HT-29 (cell line): ENCODE results near the gene HSD17B12. TPM values are rescaled to one million over a fixed set of nuclear protein-coding genes. Genes with fewer than 3 reads are reported as not detected.

Source experiments
- DNase-seq: peaks from one replicate; pipeline ENCODE4 v3.0.0-alpha.2; 2015; ENCODE audit warnings: low spot score
- total RNA-seq: library from RNA; depleted of rRNA; stranded (reverse); fragments of >200 nt; shearing (Covaris generic); gene quantifications from 2 replicates; pipeline ENCODE4 v1.2.3, GENCODE V29; 2014

Gene HSD17B12
- total RNA-seq, 1 experiment from 2014 or later, result 119 TPM

DNA sequence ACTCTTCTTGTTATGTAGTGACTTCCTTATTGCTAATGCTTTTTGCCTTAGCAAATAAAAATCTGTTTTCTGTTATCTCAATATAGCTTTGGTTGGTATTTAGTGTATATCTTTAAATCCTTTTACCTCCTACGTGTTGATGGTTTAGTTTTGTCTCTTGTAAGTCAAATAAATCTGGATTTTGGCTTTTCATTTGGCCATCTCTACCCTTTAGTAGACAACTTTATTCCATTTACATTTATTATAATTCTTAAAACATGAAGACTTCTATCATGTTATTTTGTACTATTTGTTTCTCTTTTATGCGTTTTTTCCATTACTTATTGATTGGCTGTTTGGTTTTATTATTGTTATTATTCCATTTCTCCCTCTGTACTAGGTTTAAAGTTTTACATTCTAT lies 180.6 kb downstream of the HSD17B12 start:
- DNase-seq, result no peak

DNA sequence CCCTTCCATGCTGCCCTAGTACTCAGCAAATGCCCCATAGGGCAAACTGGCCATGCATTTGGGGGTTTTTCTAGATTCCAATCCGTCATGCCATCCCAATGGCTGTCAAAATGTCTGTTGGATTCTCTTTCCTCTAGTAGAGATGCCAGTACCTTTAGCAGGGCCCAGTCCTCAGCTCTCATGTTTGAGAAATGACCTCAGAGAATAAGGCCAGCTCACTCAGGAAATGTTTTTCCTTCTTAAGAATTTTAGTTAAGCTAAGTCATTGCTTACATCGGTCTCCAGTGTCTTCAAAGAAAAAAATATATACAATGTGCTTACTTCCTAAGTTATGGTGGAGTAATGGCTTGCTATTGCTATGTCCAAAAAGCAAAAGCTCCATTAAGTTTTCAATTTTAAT lies 186.0 kb downstream of the HSD17B12 start:
- no peak for DNase-seq

DNA sequence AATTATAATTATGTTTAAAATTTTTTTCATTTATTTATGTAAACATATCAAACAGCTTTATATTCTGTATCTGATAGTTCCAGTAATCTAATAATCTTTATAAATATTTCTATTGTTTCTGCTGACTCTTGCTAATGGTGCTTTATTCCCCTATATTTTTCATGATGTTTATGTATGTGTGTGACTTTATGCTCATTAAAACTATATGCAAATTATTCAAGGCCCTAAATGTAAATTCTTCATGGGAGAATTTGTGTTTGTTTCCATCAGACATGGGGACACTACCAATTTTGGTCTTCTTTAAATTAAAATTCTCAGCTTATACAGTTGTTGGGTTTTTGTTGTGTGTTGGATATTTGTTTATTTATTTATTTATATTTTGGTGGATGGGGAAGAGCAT lies 186.4 kb downstream of the HSD17B12 start:
- DNase-seq, result no peak

DNA sequence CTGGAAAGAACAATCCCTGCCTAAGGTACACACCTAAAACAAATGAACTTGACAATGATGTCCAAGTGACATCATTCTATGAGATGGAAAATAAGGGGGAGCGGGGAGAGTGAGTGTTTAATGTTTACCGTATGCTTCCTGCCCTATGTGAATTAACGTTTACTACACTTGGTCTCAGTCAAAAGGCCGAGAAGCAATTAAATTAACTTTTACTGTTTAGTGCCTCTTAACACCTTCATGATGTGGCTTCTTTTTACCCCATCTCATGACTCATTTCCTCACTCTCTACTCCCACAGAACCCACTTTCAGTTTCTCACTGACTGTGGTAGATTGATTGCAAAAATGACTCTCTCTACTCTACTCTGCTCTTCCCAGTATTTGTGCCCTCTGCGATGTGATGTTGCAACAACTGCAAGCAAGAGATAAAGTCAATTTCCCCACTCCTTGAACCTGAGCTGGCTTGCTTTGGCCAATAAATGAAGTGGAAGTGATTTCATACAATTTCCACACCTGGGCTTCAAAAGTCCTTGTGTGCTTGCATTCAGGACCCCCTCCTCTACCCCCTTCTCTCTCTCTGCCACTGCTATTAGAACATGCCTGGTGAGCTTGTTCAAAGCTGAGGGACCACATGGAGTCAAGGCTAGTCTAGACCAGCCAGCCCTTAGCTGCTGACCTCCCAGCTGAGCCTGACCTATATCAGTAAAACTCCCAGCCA lies 188.5 kb downstream of the HSD17B12 start:
- no peak for DNase-seq

DNA sequence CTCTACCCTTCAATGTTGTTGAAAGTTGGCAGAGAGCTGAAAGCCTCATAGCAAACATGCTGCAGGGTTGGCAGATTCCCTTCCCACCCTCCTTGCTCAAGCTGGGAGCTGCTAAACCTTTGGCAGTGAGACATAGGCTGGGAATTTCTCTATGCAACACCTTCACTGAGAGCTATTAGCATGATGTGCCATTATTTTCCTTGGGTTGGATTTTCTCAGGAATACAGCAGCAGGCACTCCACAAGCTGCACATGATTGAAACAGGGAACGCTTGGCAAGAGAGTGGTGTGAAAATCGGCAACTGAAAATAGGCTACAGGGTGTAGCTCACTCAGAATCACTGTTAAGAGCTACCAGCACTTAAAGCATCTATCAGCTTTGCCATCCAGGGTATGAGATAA lies 190.5 kb downstream of the HSD17B12 start:
- DNase-seq, result no peak

DNA sequence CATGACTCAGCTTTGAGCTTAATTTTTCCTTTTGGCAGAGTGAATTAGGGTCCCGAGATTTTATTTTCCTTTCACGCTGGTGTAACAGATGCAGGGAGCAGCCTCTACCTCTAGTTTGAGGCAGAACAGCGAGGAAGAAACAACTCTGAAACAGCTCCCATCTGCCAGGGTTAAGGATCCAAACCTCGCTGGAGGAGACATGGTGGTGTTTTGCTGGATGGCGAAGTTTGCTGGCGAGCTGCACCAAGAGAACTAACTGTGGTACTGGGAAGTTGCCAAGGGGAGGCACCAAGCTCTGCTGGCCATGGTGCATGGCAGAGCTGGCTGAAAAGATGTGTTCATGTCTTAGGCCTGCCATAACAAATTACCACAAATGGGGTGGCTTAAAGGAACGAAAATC lies 192.5 kb downstream of the HSD17B12 start:
- DNase-seq, result no peak

DNA sequence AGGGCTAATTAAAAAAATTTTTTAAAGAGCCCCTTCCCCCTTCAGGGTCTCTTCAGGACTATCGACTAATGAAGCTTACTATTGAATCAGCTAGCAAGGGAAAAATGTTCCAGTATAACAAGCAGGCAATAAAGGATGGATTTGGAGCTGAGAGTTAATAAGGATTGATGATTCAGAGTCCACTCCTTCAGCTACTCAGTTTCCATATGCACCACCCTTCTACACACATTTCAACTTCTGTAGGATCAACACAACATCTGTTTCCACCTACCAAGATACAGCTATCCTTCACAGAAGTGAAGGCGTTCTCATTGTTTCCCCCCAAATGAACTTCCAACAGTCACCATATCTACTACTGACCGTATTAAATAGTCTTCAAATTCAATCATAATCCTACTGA lies 193.5 kb downstream of the HSD17B12 start:
- no peak for DNase-seq

DNA sequence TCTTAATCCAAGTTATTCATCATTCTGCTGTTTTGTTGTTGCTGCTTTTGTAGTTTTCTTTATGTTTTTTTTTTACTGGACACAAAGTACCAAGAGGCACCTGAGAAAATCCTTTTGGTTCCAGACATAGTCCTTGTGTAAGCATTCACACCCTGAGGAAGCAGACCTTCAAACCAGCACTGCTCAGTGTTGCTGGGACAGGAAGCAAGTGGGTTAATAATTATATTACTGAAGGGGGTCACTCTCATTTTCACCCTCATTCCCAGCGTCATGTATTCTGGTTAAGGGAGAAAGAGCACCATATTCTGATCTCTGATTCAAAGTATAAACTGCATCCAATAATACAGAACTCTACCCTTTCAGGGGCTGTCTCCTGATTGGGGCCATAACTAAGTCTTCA lies 194.2 kb downstream of the HSD17B12 start:
- DNase-seq, result no peak

DNA sequence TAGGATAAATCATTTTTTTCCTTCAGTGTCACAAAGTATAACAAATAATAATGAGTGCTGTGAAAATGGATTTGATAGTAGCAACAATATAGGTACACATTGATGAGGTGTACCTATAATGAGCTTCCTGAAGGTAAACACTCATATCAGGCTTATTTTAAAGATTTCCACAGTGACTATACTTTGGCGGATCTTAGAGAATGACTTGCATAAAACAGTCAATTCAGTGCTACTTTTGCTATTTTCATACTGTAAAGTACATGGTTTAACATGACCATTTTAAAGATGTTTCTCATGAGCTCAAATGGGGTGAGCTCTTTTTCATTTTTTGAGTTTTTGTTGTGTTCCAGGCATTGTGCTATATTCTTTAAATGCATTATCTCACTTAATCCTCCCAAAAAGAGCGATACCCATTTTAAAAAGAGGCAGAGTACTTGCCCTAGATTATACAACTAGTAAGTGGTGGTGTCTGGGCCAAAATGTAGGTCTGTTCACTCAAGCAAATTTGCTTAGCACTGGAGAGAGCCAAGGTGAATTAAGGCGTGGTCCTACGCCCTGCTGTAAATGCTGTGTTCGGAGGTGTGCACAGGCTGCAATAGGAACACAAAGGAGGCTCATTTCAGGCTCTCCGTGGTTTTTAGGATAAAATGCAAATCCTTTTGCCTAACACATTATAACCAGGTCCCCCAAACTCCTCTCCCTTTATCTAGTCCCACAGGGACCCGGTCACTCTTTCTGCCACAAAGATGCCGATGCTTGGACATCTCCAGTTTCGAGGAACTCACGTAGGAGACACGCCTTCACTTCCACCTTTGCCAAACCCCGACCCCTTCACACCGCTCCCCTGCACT lies 199.5 kb downstream of the HSD17B12 start:
- no peak for DNase-seq

DNA sequence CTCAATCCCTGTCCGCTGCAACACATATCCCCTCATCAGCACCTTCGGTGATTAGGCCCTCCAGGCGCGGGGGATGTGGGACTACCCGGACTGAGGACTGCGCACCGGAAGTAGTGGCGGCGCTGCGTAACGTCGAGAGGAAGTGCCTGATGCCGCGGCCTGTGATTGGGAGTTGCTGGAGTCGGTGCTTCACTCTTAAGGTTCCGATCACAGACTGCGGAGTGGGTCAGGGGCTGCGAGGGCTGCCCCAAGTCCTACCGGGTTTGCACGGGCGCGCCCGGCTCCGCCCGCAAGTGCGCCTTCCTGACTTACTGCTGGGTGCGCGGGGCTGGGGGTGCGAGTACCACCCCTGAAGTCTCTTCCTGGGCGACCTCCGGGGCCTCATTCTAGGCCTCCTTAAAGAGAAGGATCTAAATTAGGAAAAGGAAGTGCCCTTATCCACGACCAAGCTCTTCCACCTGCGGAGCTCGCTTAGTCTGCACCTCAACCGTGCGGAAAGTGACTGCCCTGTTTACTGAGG lies 200.2 kb downstream of the HSD17B12 start, which contains the start of gene ALKBH3:
Gene ALKBH3 (plus strand): TSS at position 192 of the 520 bp plus-strand sequence. CDS start 1,822 bp downstream, outside the sequence.
- peak; percentile 95 for DNase-seq

DNA sequence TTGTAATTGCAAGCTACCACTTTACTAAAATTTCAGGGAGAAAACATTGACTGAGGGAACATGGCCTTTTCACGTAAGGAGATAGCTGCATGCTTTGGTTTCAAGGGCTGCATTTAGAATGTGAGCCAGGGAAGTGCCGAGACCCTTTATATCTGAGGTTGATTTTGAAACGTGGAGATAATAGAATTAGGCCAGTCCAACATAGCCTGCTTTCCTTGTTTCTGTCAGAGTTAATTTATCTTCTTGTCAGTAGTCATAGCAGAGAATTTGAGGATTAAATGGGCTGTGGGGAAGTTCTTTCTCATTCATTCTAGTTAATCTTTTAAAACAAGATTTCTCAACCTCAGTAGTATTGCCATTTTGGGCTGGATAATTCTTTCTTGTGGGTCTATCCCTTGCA lies 212.3 kb downstream of the HSD17B12 start:
- no peak for DNase-seq

DNA sequence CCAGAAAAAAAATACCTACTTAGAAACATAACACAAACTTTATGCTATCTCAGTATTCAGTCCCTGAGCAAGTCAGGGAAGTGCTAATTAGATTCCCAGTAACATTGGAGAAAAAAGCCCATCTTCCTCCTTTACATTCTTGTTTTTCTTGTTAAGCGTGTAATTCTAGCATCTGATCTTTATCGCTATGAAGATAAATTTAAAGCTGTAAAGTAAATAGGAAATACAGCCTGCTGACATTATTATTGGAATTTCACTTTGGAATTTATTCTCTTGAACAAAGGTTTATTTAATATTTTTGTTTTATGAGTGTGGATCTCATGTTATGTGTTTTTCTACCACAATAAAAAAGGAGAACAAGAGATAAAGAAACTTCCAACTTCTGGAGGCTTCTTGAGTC lies 214.0 kb downstream of the HSD17B12 start:
- DNase-seq, result peak; percentile 59

DNA sequence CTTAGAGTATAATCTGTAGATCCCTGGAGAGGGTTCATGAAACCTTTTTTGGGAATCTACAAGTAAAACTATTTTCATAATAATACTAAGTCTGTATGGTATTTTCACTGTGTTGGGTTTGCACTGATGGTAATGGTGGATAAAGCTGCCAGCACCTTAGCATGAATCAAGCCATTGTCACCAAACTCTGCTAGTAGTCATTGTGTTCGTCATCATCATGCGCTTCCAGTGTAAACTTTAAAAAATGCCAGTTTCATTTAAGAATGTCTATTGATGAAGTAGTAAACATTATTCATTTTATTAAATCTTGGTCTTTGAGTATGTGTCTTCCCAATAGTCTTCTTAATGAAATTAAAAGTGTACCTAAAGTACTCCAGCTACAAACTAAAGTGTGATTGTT lies 215.1 kb downstream of the HSD17B12 start:
- no peak for DNase-seq

DNA sequence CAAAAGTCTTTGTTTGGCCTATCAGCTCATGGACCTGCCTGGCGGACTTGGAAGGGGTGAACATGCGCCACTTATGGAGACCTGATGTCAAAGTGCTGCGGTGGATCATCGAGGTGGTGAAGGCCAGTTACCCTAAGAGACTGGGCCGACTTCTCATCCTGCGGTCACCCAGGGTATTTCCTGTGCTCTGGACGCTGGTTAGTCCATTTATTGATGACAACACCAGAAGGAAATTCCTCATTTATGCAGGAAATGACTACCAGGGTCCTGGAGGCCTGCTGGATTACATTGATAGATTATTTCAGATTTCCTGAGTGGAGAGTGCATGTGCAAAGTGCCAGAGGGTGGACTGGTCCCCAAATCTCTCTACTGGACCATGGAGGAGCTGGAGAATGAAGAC lies 218.0 kb downstream of the HSD17B12 start:
- DNase-seq, result no peak

DNA sequence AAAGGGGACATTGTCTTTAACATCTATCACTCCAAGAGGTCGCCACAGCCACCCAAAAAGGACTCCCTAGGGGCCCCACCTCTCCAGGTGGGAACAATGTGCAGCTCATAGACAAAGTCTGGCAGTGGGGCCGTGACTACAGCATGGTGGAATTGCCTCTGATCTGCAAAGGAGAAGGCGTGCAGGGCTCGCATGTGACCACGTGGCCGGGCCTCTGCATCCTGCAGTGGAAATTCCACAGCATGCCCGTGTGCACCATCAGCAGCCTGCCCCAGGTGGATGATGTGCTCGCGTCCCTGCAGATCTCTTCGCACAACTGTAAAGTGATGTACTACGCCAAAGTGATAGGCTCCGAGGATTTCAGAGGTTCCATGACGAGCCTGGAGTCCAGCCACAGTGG lies 218.6 kb downstream of the HSD17B12 start:
- no peak for DNase-seq

DNA sequence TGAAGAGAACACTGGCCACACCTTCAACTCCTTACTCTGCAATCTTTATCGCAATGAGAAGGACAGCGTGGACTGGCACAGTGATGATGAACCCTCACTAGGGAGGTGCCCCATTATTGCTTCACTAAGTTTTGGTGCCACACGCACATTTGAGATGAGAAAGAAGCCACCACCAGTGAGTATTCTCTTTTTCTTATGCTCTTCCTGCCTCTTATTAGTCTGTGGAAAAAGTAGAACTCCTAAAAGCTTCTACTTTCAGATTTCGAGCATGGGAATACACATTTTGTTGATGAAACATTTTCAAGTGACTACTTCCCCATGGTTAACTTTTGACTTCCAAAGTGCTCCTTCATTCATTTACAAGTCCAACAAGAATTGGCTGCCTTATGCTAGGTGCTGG lies 221.0 kb downstream of the HSD17B12 start:
- DNase-seq, result no peak

DNA sequence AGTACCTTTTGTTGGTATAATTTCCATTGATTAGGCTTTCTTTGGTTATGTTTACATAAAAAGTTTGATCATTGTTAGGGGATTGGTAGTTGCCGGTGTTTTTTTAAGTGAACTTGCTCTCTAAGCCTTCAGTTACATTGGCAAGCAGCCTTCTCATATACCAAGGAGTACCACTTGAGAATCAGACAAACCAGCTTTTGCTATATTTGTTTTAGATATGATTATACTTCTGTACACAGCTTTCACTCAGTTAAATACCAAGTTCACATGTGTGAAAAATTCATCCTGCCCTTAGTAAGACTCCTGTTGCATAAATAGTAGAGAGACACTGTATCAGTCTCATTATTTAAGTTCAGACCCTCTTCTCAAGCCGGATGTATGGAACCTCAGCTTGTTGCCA lies 222.5 kb downstream of the HSD17B12 start:
- no peak for DNase-seq

DNA sequence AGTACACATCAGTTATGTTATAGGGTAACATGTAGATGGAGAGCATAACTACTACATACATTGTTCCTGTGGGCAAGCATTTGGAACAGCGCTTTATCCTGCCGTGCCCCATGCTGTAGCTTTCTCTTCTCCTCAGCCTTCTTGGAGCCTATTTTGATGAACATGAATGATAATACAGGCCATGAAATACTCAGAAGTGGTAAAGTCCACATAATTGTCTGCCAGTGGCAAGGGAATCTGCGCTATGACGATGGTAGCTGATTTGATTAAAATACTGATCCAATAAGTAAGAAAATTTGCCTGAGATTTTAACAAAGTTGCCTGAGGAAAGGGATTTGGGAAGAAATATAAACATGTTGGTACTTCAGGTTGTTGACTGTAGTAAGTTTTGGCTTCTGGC lies 223.4 kb downstream of the HSD17B12 start:
- no peak for DNase-seq

DNA sequence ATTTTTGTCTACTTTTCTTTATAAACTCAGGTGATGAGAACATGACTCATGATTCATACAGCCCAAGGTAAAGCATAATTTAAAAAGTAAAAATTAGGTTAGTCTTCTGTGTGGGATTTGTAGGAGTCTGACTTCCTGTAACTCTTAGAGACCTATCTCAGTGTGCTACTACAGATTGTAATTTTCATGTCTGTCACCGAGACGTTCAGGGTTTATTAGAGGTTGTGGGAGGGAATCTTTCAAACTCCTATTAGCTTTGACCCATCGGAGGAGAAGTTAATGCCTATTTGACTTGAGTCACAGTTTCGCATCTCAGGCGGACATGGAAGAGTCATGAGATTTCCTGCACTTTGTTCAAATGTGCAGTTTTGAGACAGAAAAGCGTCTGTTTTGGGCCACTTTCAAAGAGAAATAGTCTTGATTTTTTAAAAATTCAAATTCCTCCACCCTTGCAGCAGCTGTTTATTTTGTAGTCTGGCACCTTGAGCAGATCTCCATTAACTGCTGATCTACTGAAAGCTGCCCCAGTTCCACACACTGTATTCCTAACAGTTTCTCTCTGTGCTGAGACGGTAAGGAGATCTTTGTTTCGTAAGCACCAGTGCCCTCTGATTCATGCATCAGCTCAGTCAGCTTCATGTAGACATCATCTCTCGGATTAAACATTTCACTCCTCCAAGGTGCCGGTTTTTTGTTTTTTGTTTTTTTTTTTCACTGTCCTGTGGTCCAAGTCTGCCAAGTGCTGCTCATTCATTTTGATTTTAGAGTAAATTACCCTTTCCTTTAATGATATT lies 224.4 kb downstream of the HSD17B12 start:
- DNase-seq, result no peak

DNA sequence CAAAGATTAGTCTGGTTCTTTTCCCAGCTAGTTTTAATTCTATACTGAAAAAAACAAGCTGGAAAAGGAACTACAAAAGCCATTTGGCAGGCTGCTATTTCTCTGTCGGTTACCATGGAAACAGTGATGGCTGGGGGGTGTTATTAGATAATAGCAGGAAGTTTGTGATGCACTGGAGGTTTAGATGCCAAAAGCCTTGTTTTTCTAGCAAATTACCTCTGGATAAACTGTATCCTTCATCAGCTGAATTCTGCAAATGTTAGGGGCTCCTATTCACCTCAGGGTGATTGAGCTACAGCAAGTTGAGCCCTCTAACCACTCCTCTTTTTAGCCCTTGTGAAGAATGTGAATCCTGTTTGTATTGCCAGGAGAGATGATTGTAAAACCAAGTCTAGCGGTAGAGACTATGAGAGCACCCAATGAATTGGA lies 225.3 kb downstream of the HSD17B12 start:
- DNase-seq, result no peak
